SKM-1 treated with dmso at 0.1 percent for 144 hours (cell line): ENCODE data around the gene SLC38A9.

Experiments used
- DNase-seq: peaks from one replicate; lab custom pipeline; 2025; ENCODE audit not compliant: unreplicated experiment; lab: John Stamatoyannopoulos, UW

The SLC38A9 gene

GRCh38 chr5:55584398-55585205 lies 127.5 kb downstream of the SLC38A9 start:
- DNase-seq = no peak

GRCh38 chr5:55583578-55583977 lies 128.5 kb downstream of the SLC38A9 start:
- no peak for DNase-seq

- DNase-seq = no peak
These were observed 129.9 kb downstream of the SLC38A9 start for GRCh38 chr5:55582256-55582655.

GRCh38 chr5:55580042-55580441 lies 132.1 kb downstream of the SLC38A9 start:
- no peak for DNase-seq

GRCh38 chr5:55578771-55579170 lies 133.4 kb downstream of the SLC38A9 start:
- no peak for DNase-seq

- DNase-seq = no peak
These were observed 134.6 kb downstream of the SLC38A9 start for GRCh38 chr5:55577353-55578060.

GRCh38 chr5:55576661-55577060 lies 135.5 kb downstream of the SLC38A9 start:
- DNase-seq = no peak
